AG09319 (cell line): ENCODE data around the gene CEP89.
"Not testable (repeated sequence)": the region's sequence is repeated elsewhere in the genome, so short reads cannot be mapped to it uniquely, and the experiment has no call there.

Source experiments
- DNase-seq: peaks from one replicate; pipeline ENCODE4 v3.0.0-alpha.2; 2010; ENCODE audit warnings: low read depth; ENCODE audit errors: extremely low read depth
- CTCF ChIP-seq: IDR thresholded peaks from 2 replicates; pipeline ENCODE4 v1.5.1; 2011; ENCODE audit warnings: low read depth, mild to moderate bottlenecking, inconsistent platforms, low read length, moderate library complexity

The CEP89 gene

DNA sequence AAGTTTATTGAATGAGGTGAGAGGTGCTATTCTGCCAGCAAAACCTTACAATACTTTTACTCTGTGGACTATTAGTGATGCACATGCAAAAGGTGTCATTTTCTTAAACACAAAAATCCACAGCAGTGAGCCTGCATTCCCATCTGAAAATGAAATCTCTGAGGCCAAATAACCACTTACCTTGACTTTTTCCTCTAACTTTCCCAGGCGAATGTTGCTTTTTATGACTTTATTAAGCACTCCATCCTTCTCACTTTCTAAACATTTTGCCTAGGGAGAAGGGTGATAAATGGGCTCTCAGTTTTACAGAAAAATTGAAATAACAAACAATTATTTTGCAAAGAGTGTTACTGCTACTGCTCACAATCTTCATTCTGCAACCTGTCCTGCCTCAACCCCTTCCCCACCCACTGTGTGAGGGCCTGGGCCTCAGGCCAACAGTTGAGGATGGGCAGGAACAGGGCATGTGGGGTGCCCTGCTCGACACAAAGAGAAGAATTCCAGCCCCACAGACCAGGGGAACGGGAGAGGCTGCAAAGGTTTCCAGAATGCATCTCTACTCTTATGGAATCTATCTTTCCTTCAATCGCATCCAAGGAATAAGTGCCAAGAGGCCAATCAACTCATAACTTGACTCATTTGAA lies 84.1 kb downstream of the CEP89 start:
- TF ChIP-seq CTCF: no peak
- DNase-seq: no peak

GRCh38 chr19:32886241-32886640 lies 85.5 kb downstream of the CEP89 start:
- no peak for DNase-seq
- TF ChIP-seq CTCF: no peak

GRCh38 chr19:32885255-32885654 lies 86.5 kb downstream of the CEP89 start:
- not testable (repeated sequence) for DNase-seq

- TF ChIP-seq CTCF: no peak
- no peak for DNase-seq
Observed at GRCh38 chr19:32881766-32882165, 90.0 kb downstream of the CEP89 start.

GRCh38 chr19:32880622-32881021 lies 91.1 kb downstream of the CEP89 start:
- no peak for TF ChIP-seq CTCF
- DNase-seq: no peak

GRCh38 chr19:32879741-32880140 lies 92.0 kb downstream of the CEP89 start:
- no peak for DNase-seq
- no peak for TF ChIP-seq CTCF

DNA sequence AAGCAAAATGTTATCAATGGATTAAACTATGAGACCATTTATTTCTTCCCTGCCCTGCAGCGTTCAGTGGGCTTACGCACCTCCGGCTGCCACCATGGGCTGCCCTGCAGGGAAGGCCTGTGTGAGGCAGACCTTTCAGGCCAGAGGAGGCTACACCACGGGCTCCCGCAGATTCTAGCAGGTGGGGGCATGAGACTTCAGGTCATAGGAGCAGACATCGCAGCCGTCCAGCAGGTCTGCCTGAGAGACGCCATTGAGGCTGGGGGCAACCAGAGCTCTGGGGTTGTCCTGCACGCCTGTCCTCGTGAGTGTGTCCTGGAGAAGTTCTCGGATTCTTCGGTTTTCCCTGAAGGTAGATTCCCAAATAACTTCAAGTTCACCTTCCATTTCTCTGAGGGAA lies 92.8 kb downstream of the CEP89 start:
- no peak for TF ChIP-seq CTCF
- no peak for DNase-seq
